Heart right ventricle (tissue), 16 donors: ENCODE data around the gene SAMD1. TPM values are rescaled to one million over a fixed set of nuclear protein-coding genes. Genes with fewer than 3 reads are reported as not detected.

ENCODE experiments used
- ATAC-seq, 8 donors: fragments of 200-7000 bp; cut with Tn5 transposase; one replicate each; pipeline ENCODE4 v1.9.1; 2020; ENCODE audit warnings: mild to moderate bottlenecking in 8 of 8, moderate library complexity in 8 of 8, moderate number of reproducible peaks in 1 of 8
- DNase-seq, 2 donors: peaks; one replicate each; pipeline ENCODE4 v3.0.0-alpha.2; 2020
- H3K27ac ChIP-seq, 10 donors: fragments of 200-600 bp; sonication (generic) in 2 of 10; one replicate each; pipeline versions ENCODE4 v1.5.0 to v1.8.0; 2020 to 2022; ENCODE audit warnings: mild to moderate bottlenecking in 3 of 10
- H3K27me3 ChIP-seq, 7 donors: fragments of 200-600 bp; one replicate each; pipeline ENCODE4 v1.8.0; 2021 to 2022; ENCODE audit warnings: mild to moderate bottlenecking in 2 of 7
- H3K36me3 ChIP-seq, 9 donors: fragments of 200-600 bp; sonication (generic) in 1 of 9; one replicate each; pipeline versions ENCODE4 v1.5.0 to v1.8.0; 2020 to 2022; ENCODE audit warnings: mild to moderate bottlenecking in 2 of 9
- H3K4me1 ChIP-seq, 9 donors: fragments of 200-600 bp; sonication (generic) in 1 of 9; one replicate each; pipeline versions ENCODE4 v1.5.0 to v1.8.0; 2020 to 2022; ENCODE audit warnings: mild to moderate bottlenecking in 4 of 9
- H3K4me3 ChIP-seq, 10 donors: fragments of 200-600 bp; sonication (generic) in 2 of 10; one replicate each; pipeline versions ENCODE4 v1.5.0 to v1.8.0; 2020 to 2022; ENCODE audit warnings: mild to moderate bottlenecking in 7 of 10, moderate library complexity in 2 of 10
- H3K9me3 ChIP-seq, 11 donors: fragments of 200-600 bp in 10 of 11; sonication (generic) in 2 of 11; one replicate each; pipeline versions ENCODE4 v1.5.0 to v1.8.0; 2013 to 2022; ENCODE audit warnings: mild to moderate bottlenecking in 2 of 11, control low read depth in 1 of 11, moderate library complexity in 1 of 11
- CTCF ChIP-seq, 9 donors: fragments of 200-600 bp; sonication (generic) in 2 of 9; IDR thresholded peaks; one replicate each; pipeline versions ENCODE4 v1.5.0 to v1.8.0; 2021 to 2022; ENCODE audit warnings: antibody characterized with exemption in 9 of 9, mild to moderate bottlenecking in 5 of 9, moderate library complexity in 1 of 9
- WGBS, 2 donors: extraction: QIAGEN DNeasy Blood & Tissue Kit; methylation state at CpG; one replicate each; pipeline ENCODE4 v1.1.7; 2013; ENCODE audit warnings: inconsistent platforms in 1 of 2; 5-methylcytosine and 5-hydroxymethylcytosine counted together
- intact Hi-C, 10 donors: fragments of 100-400 bp; cut with DNase I; formaldehyde crosslinking; loops; one replicate each; pipeline versions ENCODE4 v1.11.1 to v1.14.2; 2022
- polyA plus RNA-seq, 2 donors: library from polyadenylated mRNA; stranded (reverse); fragments of 200-250 nt; gene quantifications; one replicate each; pipeline ENCODE4 v1.2.3, GENCODE V29; 2013
- total RNA-seq, 10 donors: library from RNA; stranded (reverse); fragmentation: NEBNext Ultra II Directional in 3 of 10; extraction: Animal tissue kit (Norgen Biotek cat#: 25700) in 3 of 10; gene quantifications; one replicate each; pipeline versions ENCODE4 v1.2.1 to v1.2.4, GENCODE V29; 2021 to 2023
- donor health status: Arrhythmogenic right ventricular cardiomyopathy.
- donor health status: ischemic (EF 13 %, LVEDD 7.1; RV severe dilation, severe dysfunction).
- donor health status: healthy with polysubstance abuse.
- donor health status: DM: no; HTN: yes; CAD: no.
- donor health status: DM: no; HTN: no; CAD: no.
- donor health status: ischemic (EF 25% LVEDD 6.9; RV normal size, moderate dysfunction).
- donor health status: ischemic (EF 25% LVEDD 5.7; RV mildly dilated, moderate dysfunction).
- donor health status: healthy.
- donor health status: DM: yes; HTN: yes; CAD: no.
- donor health status: Ischemic cardiomyopathy.
- donor health status: ischemic (EF 35%, LVEDD 5.7; RV mildly dilated, moderate dysfunction).
- donor health status: nonischemic (EF 11% LVEDD 7.7; RV severe dilation, severe dysfunction).
- donor health status: DM: yes; HTN: yes; CAD: no.
- donor health status: PGD.
- donor health status: ischemic (EF 29% LVEDD 5.4; RV normal size, mild dysfunction).
- donor health status: nonischemic (EF 23%, LVEDD 6.1; RV moderate dilation, normal function).

SAMD1 gene
- total and polyA plus RNA-seq, 12 donors = 26.7 to 55.3 (median 34.7) TPM

GRCh38 chr19:14093117-14093823, 2.7 kb upstream of the SAMD1 start:
- no peak for TF ChIP-seq CTCF (IDR thresholded peaks at IDR 0.05)
- Histone ChIP-seq H3K27me3 (no peaks in the 10 kb centered on the region), H3K27ac (peak overlapping the region in 1 of 10 donors; percentile 10), H3K9me3 (peaks cover 0 to 12% (median 8%) of the 10 kb centered on the region in 11 donors), H3K4me3 (no peak overlapping the region), H3K36me3 (peaks cover 0 to 53% (median 26%) of the 10 kb centered on the region in 9 donors), H3K4me1 (peaks cover 0 to 22% (median 16%) of the 10 kb centered on the region in 9 donors)
- intact Hi-C loops = loop anchor here in 1 of 10 donors (5.0 kb wide), 1 partner anchor 44 kb away; the partner anchor contains the start of gene ASF1B
- no peak for ATAC-seq
- WGBS, 2 donors = 98 to 99% methylated on average over 9 of the region's 9 CpGs
- no peak for DNase-seq

DNA sequence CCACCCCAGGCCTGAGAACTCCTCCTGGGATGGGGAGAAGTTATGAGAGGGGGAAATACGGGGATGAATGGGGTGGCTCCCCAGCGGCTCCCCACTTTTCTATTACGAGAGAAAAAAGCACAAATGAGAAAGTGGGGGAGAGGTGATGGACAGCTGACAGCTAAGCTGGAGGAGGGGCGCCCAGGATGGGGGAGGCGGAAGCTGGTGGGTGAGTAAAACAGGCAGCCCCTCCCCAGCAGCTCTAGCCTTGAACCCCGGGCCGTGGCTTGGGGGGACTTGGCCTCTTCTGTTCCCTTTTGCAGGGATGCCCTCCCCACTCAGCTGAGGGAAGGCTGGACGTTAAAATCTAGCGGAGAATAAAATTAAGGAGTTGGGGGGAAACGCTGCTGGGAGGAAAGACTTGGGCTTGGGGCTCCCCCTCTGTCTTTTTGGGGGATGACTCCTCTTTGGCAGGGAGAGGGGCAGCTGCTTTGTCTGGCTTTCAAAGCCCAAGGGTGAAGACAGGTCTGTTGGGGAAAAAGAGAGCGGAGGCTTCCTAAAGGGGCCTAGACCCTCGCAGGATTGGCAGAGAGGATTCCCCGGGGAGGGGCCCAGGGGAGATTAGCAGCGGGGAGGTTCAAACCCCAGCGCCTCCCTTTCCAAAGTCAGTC, 1.4 kb upstream of the SAMD1 start:
- no peak for TF ChIP-seq CTCF (IDR thresholded peaks at IDR 0.05)
- intact Hi-C loops = loop anchor here in 2 of 10 donors (2.0 to 5.0 kb wide), 2 partner anchors 25 to 45 kb away; partner anchors contain the start of genes ASF1B (in 1 of the 2) and PRKACA (in 1 of the 2)
- 23 to 28% methylated on average over 15 of the region's 15 CpGs for WGBS, 2 donors
- Histone ChIP-seq H3K4me3 (peak overlapping the region; percentile 73 to 95 (median 80)), H3K9me3 (peaks cover 0 to 12% (median 8%) of the 10 kb centered on the region in 11 donors), H3K4me1 (peaks cover 0 to 19% (median 16%) of the 10 kb centered on the region in 9 donors), H3K36me3 (peaks cover 0 to 49% (median 13%) of the 10 kb centered on the region in 9 donors), H3K27ac (peak overlapping the region in 9 of 10 donors; percentile 88 to 99 (median 96)), H3K27me3 (no peaks in the 10 kb centered on the region)
- no peak for DNase-seq
- peak in 4 of 8 donors; percentile 0 to 13 (median 6) for ATAC-seq

GRCh38 chr19:14091081-14091812, 696 bp upstream of the SAMD1 start:
- peak overlapping the region; percentile 73 to 95 (median 80) for H3K4me3 ChIP-seq
- peaks cover 0 to 48% (median 11%) of the 10 kb centered on the region in 9 donors for H3K36me3 ChIP-seq
- peaks cover 0 to 19% (median 16%) of the 10 kb centered on the region in 9 donors for H3K4me1 ChIP-seq
- no peaks in the 10 kb centered on the region for H3K27me3 ChIP-seq
- DNase-seq = peak in 1 of 2 donors; percentile 56
- H3K27ac ChIP-seq = peak overlapping the region; percentile 88 to 99 (median 96)
- WGBS, 2 donors = 0 to 1% methylated on average over 42 to 60 of the region's 72 CpGs
- TF ChIP-seq CTCF (IDR thresholded peaks at IDR 0.05) = peak in 5 of 9 donors; percentile 19 to 54 (median 46)
- intact Hi-C loops = loop anchor here in 2 of 10 donors (2.0 to 5.0 kb wide), 2 partner anchors 26 to 46 kb away; partner anchors contain the start of genes ASF1B (in 1 of the 2) and PRKACA (in 1 of the 2)
- ATAC-seq = peak; percentile 69 to 90 (median 82)
- H3K9me3 ChIP-seq = peaks cover 0 to 12% (median 8%) of the 10 kb centered on the region in 11 donors
